Gastrocnemius medialis (tissue), 4 donors: ENCODE measurements around the gene BACE2. TPM values are rescaled to one million over a fixed set of nuclear protein-coding genes. Genes with fewer than 3 reads are reported as not detected.

Experiments used
- ATAC-seq, 2 donors: fragments of 150-250 bp; one replicate each; pipeline ENCODE4 v1.9.1; 2016
- DNase-seq, 2 donors: peaks; one replicate each; pipeline ENCODE4 v3.0.0-alpha.2; 2019
- H3K27ac ChIP-seq, 4 donors: fragments of 200-600 bp; sonication (generic); 1 replicate in 1 of 4; 2 replicates in 3 of 4; pipeline ENCODE4 v1.5.1; 2016 to 2018; ENCODE audit warnings: mild to moderate bottlenecking in 2 of 4, moderate library complexity in 1 of 4
- H3K27me3 ChIP-seq, 3 donors: fragments of 200-600 bp; sonication (generic) in 2 of 3; 1 replicate in 1 of 3; 2 replicates in 2 of 3; pipeline versions ENCODE4 v1.5.1 to v1.6.0; 2016 to 2019; ENCODE audit warnings: mild to moderate bottlenecking in 1 of 3, moderate library complexity in 1 of 3
- H3K36me3 ChIP-seq, 2 donors: fragments of 200-600 bp; sonication (generic) in 1 of 2; one replicate each; pipeline ENCODE4 v1.5.1; 2017 to 2018
- H3K4me1 ChIP-seq, 2 donors: fragments of 200-600 bp; sonication (generic) in 1 of 2; one replicate each; pipeline ENCODE4 v1.5.1; 2016 to 2017; ENCODE audit warnings: mild to moderate bottlenecking in 2 of 2
- H3K4me3 ChIP-seq, 4 donors: fragments of 200-600 bp; sonication (generic) in 3 of 4; 1 replicate in 1 of 4; 2 replicates in 3 of 4; pipeline ENCODE4 v1.5.1; 2016 to 2019; ENCODE audit warnings: mild to moderate bottlenecking in 2 of 4
- H3K9me3 ChIP-seq, 3 donors: fragments of 200-600 bp; sonication (generic) in 2 of 3; 1 replicate in 1 of 3; 2 replicates in 2 of 3; pipeline ENCODE4 v1.5.1; 2016 to 2019
- POLR2A ChIP-seq, 2 donors: fragments of 450-650 bp; IDR thresholded peaks; one replicate each; pipeline ENCODE4 v1.6.1; 2017; ENCODE audit warnings: antibody characterized with exemption in 2 of 2, mild to moderate bottlenecking in 2 of 2, moderate library complexity in 2 of 2
- in situ Hi-C, 4 donors: fragments of 200-750 bp; cut with MboI; loops; one replicate each; pipeline versions ENCODE4 v1.15.0 to v1.8.0; 2017; ENCODE audit warnings: low sequenced_read_pairs in 4 of 4
- intact Hi-C: fragments of 100-400 bp; cut with DNase I; formaldehyde crosslinking; loops from one replicate; pipeline ENCODE4 v1.15.1; 2023; ENCODE audit warnings: low total_unique reads
- total RNA-seq, 4 donors: library from RNA; depleted of rRNA; stranded (reverse); fragments of >200 nt; gene quantifications; one replicate each; pipeline versions ENCODE4 v1.1.0 to v1.2.3, GENCODE V29; 2016
- TF ChIP-seq, protein P1 (sequence below), 5 experiments: fragments of 450-650 bp in 3 of 5; fragments of 200-600 bp in 2 of 5; sonication (generic) in 2 of 5; IDR thresholded peaks in 4 of 5; conservative IDR thresholded peaks in 1 of 5; 1 replicate in 4 of 5; 2 replicates in 1 of 5; pipeline ENCODE4 v1.5.1; 2016 to 2019; ENCODE audit warnings: antibody characterized with exemption in 5 of 5, mild to moderate bottlenecking in 3 of 5, moderate library complexity in 3 of 5

BACE2 gene
- total RNA-seq, 4 donors from 2014 or later, result 7.5 to 17.5 (median 9.3) TPM

DNA sequence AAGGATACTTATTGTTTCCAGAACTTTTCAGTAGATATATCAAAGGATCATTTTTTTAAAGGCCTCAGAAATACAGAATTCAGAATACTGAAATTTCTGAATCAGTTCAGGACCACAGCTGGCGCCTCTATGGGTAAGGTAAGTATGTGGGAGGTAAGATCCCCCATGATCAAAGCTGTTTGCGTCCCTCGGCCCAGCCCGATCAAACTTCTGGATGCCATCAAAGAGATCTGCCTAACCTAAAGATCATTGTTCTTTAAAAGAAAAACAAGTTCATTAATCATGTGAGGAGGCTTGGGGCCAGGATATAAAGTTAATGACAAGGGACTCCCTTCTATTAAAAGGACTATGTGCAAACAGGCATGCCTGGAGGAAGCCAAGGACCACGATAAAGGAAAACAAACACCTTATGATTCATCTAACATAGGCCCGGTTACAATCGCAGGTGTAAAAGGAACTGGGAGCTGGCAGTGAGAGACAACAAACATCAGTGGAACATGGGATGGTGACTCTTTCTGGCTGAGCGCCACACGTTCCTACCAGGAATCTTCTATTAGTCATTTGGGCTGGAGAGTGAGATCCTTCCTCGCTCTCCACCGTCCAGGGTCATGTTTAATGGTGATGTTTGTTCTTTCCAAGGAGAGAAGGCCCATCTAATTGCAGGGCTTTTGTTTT lies 2.8 kb upstream of the BACE2 start:
- intact Hi-C loops, result loop anchor here (5.0 kb wide), 2 partner anchors 712 to 1327 kb away; partner anchors contain the start of gene PRDM15

DNA sequence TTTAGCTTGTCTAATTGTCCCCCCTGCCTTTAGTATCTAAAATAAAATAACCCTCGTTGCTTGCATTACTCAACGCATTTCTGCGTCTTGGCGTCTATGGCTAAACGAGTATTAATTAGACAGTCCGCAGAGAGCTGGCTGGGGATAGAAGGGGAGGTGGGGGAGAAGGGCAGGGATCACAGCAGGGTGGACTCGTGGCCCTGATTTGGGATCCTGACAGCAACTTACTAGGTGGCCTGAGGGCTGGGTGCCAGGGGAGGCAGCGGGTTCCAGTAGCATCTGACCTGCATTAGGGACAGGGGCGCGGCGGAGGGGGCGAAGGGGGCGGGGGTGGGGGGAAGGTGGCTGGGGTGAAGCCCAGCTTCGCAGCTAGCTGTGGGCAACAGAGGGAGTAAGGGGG lies 1.1 kb upstream of the BACE2 start:
- in situ Hi-C loops (no loop called here), intact Hi-C loops (loop anchor here (5.0 kb wide), 2 partner anchors 710 to 1325 kb away; partner anchors contain the start of gene PRDM15)
- H3K36me3 ChIP-seq, result no peaks in the 10 kb centered on the region
- ATAC-seq (no peak), DNase-seq (no peak)
- H3K4me1 ChIP-seq, result peaks cover 17 to 18% of the 10 kb centered on the region in 2 donors
- no peaks in the 10 kb centered on the region for H3K27me3 ChIP-seq
- no peaks in the 10 kb centered on the region for H3K9me3 ChIP-seq
- peak overlapping the region; percentile 85 to 89 (median 86) for H3K27ac ChIP-seq
- TF ChIP-seq POLR2A (IDR thresholded peaks at IDR 0.05), result no peak
- TF ChIP-seq, protein P1, sequence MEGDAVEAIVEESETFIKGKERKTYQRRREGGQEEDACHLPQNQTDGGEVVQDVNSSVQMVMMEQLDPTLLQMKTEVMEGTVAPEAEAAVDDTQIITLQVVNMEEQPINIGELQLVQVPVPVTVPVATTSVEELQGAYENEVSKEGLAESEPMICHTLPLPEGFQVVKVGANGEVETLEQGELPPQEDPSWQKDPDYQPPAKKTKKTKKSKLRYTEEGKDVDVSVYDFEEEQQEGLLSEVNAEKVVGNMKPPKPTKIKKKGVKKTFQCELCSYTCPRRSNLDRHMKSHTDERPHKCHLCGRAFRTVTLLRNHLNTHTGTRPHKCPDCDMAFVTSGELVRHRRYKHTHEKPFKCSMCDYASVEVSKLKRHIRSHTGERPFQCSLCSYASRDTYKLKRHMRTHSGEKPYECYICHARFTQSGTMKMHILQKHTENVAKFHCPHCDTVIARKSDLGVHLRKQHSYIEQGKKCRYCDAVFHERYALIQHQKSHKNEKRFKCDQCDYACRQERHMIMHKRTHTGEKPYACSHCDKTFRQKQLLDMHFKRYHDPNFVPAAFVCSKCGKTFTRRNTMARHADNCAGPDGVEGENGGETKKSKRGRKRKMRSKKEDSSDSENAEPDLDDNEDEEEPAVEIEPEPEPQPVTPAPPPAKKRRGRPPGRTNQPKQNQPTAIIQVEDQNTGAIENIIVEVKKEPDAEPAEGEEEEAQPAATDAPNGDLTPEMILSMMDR (IDR thresholded peaks at IDR 0.05 in 4 of 5, conservative IDR thresholded peaks at IDR 0.05 in 1 of 5), result no peak
- H3K4me3 ChIP-seq, result peak overlapping the region; percentile 73 to 88 (median 84)

More for the DNA sequence above, 2.8 kb upstream of the BACE2 start:
- Histone ChIP-seq H3K4me1 (peaks cover 7 to 11% of the 10 kb centered on the region in 2 donors), H3K27ac (peak overlapping the region; percentile 85 to 89 (median 86)), H3K9me3 (no peaks in the 10 kb centered on the region), H3K4me3 (no peak overlapping the region), H3K27me3 (no peaks in the 10 kb centered on the region), H3K36me3 (no peaks in the 10 kb centered on the region)
- DNase-seq (peak; percentile 30 to 53), ATAC-seq (peak; percentile 43 to 46)
- in situ Hi-C loops, result no loop called here
- no peak for TF ChIP-seq POLR2A (IDR thresholded peaks at IDR 0.05)
- TF ChIP-seq, protein P1 (IDR thresholded peaks at IDR 0.05 in 4 of 5, conservative IDR thresholded peaks at IDR 0.05 in 1 of 5), result no peak

DNA sequence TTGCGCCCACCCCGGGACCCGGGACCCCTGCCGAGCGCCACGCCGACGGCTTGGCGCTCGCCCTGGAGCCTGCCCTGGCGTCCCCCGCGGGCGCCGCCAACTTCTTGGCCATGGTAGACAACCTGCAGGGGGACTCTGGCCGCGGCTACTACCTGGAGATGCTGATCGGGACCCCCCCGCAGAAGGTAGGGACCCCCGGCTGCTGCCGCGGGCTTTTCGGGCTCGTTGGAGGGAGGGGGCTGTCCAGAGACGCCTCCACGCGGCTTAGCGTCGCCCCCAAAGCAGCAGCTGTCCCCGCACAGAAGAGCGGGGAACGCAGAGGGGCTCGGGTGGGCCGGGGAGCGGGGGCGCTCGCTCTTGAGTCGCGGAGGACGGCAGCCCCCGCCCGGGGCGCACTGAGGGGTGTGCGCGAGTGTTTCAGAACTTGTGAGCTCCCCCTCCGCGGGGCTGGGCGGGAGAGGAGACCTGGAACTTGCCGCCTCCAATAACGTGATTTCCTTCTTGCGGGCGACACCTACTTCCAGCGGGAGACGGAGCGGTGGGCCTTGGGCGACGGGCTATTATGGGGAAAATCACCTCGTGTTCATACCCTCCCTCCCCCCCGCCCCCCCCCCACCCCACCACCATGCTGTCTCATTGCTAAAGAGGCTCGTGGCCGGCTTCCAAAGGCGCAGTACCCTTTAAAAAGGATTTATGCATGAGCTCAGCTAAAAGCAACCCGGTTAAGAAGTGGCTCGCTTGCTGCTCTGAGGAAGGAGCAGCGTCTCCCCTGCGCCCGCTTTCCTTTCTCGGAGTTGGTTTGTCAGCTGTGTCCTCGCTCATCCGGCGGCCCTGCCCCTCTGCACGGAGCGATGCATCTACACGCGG lies 664 bp downstream of the BACE2 start:
- Histone ChIP-seq H3K4me3 (peak overlapping the region; percentile 73 to 88 (median 76)), H3K27me3 (no peaks in the 10 kb centered on the region), H3K4me1 (peaks cover 17 to 18% of the 10 kb centered on the region in 2 donors), H3K9me3 (no peaks in the 10 kb centered on the region), H3K27ac (peak overlapping the region; percentile 85 to 89 (median 86)), H3K36me3 (no peaks in the 10 kb centered on the region)
- DNase-seq (peak; percentile 21 to 29), ATAC-seq (peak; percentile 12 to 17)
- in situ Hi-C loops, result no loop called here
- no peak for TF ChIP-seq POLR2A (IDR thresholded peaks at IDR 0.05)
- TF ChIP-seq, protein P1 (IDR thresholded peaks at IDR 0.05 in 4 of 5, conservative IDR thresholded peaks at IDR 0.05 in 1 of 5), result no peak
- intact Hi-C loops, result loop anchor here (5.0 kb wide), 2 partner anchors 709 to 1324 kb away; partner anchors contain the start of gene PRDM15

DNA sequence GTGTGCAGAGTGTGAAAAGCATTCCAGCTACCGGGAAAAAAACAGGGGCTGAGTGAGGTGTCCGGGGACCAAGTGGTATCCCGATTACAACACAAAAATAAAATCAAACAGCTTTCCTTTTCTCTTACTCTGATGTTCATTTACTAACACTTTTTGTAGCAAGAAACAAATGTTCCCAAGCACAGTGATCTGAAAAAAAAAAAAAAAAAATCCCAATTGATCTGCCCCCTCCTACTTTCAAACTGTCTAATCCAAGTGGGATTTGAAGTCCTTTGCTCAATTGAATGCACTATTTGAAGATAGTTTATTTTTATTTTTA lies 1.3 kb downstream of the BACE2 start:
- no peaks in the 10 kb centered on the region for H3K36me3 ChIP-seq
- peak overlapping the region; percentile 85 to 89 (median 86) for H3K27ac ChIP-seq
- no peaks in the 10 kb centered on the region for H3K9me3 ChIP-seq
- in situ Hi-C loops, result no loop called here
- peaks cover 17 to 18% of the 10 kb centered on the region in 2 donors for H3K4me1 ChIP-seq
- intact Hi-C loops, result loop anchor here (5.0 kb wide), 2 partner anchors 708 to 1323 kb away; partner anchors contain the start of gene PRDM15
- peak overlapping the region; percentile 73 to 88 (median 76) for H3K4me3 ChIP-seq
- TF ChIP-seq POLR2A (IDR thresholded peaks at IDR 0.05), result no peak
- TF ChIP-seq, protein P1 (IDR thresholded peaks at IDR 0.05 in 4 of 5, conservative IDR thresholded peaks at IDR 0.05 in 1 of 5), result no peak
- ATAC-seq, result no peak
- no peaks in the 10 kb centered on the region for H3K27me3 ChIP-seq
- DNase-seq, result no peak
